SU-DHL-6 (cell line): ENCODE results near the gene HTR6.

ENCODE experiments used
- EZH2phosphoT487 ChIP-seq: fragments of 200-600 bp; sonication (generic), shearing (Covaris generic); conservative IDR thresholded peaks from 2 replicates; pipeline ENCODE4 v1.6.1; 2018; ENCODE audit warnings: mild to moderate bottlenecking, antibody characterized with exemption, low read length, moderate library complexity, mixed read lengths
- TF ChIP-seq, protein P1 (sequence below): fragments of 200-600 bp; sonication (generic); IDR thresholded peaks from one replicate; pipeline ENCODE4 v1.5.1; 2017; ENCODE audit warnings: antibody characterized with exemption, mild to moderate bottlenecking, low read length, moderate library complexity; ENCODE audit not compliant: insufficient read depth, poor library complexity, severe bottlenecking

DNA sequence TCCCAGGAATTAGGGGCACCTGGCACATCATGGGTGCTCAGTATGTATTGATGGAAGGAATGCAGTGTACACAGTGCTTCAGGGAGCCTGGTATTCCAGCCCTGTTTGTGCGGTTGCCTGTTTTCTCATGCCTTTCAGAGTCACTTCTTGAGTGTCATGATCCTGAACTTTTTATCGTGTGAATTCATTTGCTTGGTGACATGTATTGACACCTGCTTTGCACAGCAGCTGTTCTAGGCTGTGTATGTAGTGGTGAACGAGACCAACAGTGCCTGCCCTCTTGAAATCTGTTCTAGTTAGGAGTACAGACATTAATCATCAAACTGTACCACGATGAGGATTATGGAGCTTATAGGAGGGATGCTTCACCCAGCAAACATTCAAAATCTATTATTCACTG, 6.1 kb downstream of the HTR6 start:
- TF ChIP-seq, protein P1, sequence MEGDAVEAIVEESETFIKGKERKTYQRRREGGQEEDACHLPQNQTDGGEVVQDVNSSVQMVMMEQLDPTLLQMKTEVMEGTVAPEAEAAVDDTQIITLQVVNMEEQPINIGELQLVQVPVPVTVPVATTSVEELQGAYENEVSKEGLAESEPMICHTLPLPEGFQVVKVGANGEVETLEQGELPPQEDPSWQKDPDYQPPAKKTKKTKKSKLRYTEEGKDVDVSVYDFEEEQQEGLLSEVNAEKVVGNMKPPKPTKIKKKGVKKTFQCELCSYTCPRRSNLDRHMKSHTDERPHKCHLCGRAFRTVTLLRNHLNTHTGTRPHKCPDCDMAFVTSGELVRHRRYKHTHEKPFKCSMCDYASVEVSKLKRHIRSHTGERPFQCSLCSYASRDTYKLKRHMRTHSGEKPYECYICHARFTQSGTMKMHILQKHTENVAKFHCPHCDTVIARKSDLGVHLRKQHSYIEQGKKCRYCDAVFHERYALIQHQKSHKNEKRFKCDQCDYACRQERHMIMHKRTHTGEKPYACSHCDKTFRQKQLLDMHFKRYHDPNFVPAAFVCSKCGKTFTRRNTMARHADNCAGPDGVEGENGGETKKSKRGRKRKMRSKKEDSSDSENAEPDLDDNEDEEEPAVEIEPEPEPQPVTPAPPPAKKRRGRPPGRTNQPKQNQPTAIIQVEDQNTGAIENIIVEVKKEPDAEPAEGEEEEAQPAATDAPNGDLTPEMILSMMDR = no peak
- no peak for TF ChIP-seq EZH2phosphoT487
